ENCODE measurements around the gene TGFA. TPM values are rescaled to one million over a fixed set of nuclear protein-coding genes. Genes with fewer than 3 reads are reported as not detected.

Gene TGFA
- total RNA-seq, 1 donor from 2014 or later, result 1.4 TPM

GRCh38 chr2:70560442-70560841, 6.8 kb upstream of the TGFA start:
- H3K27ac Mint-ChIP-seq (ENCODE audit: unreplicated experiment), result no peak overlapping the region
- no peak for TF ChIP-seq EZH2 (IDR thresholded peaks at IDR 0.05; ENCODE audit: insufficient read depth, low read length)
- TF ChIP-seq, protein P1, sequence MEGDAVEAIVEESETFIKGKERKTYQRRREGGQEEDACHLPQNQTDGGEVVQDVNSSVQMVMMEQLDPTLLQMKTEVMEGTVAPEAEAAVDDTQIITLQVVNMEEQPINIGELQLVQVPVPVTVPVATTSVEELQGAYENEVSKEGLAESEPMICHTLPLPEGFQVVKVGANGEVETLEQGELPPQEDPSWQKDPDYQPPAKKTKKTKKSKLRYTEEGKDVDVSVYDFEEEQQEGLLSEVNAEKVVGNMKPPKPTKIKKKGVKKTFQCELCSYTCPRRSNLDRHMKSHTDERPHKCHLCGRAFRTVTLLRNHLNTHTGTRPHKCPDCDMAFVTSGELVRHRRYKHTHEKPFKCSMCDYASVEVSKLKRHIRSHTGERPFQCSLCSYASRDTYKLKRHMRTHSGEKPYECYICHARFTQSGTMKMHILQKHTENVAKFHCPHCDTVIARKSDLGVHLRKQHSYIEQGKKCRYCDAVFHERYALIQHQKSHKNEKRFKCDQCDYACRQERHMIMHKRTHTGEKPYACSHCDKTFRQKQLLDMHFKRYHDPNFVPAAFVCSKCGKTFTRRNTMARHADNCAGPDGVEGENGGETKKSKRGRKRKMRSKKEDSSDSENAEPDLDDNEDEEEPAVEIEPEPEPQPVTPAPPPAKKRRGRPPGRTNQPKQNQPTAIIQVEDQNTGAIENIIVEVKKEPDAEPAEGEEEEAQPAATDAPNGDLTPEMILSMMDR (IDR thresholded peaks at IDR 0.05; ENCODE audit: insufficient read depth, low read depth, low read length), result no peak
- H3K4me2 ChIP-seq (ENCODE audit: low read length), result no peak overlapping the region
- H3K9me3 ChIP-seq (ENCODE audit: insufficient read depth, low read depth, low read length), result no peaks in the 10 kb centered on the region
- no peaks in the 10 kb centered on the region for H3K4me1 ChIP-seq (ENCODE audit: insufficient read depth, low read length)
- DNase-seq (ENCODE audit: low read depth) (no peak), FAIRE-seq (no peak)
- H3K4me3 Mint-ChIP-seq (ENCODE audit: unreplicated experiment), result no peak overlapping the region
- H3K36me3 Mint-ChIP-seq (ENCODE audit: low read depth, unreplicated experiment), result no peaks in the 10 kb centered on the region
- H3K27me3 Mint-ChIP-seq (ENCODE audit: low read depth, unreplicated experiment), result peaks cover 5% of the 10 kb centered on the region
- H3K27ac ChIP-seq (ENCODE audit: low read depth, low read length), result no peak overlapping the region
- no peaks in the 10 kb centered on the region for H3K36me3 ChIP-seq (ENCODE audit: insufficient read depth, low read length)
- H3K27me3 ChIP-seq (ENCODE audit: insufficient read depth, low read length), result peaks cover 8% of the 10 kb centered on the region
- H3K79me2 ChIP-seq (ENCODE audit: insufficient read depth, low read length), result no peaks in the 10 kb centered on the region
- no peaks in the 10 kb centered on the region for H3K9me3 Mint-ChIP-seq (ENCODE audit: unreplicated experiment)
- H2AFZ ChIP-seq (ENCODE audit: low read depth, low read length), result no peak overlapping the region
- H3K4me3 ChIP-seq (ENCODE audit: insufficient read depth, low read depth, low read length), result no peak overlapping the region
- no peak overlapping the region for H3K9ac ChIP-seq (ENCODE audit: low read length)
- no peaks in the 10 kb centered on the region for H4K20me1 ChIP-seq (ENCODE audit: insufficient read depth, low read length)
- H3K4me1 Mint-ChIP-seq (ENCODE audit: low read depth, unreplicated experiment), result peaks cover 12% of the 10 kb centered on the region

DNA sequence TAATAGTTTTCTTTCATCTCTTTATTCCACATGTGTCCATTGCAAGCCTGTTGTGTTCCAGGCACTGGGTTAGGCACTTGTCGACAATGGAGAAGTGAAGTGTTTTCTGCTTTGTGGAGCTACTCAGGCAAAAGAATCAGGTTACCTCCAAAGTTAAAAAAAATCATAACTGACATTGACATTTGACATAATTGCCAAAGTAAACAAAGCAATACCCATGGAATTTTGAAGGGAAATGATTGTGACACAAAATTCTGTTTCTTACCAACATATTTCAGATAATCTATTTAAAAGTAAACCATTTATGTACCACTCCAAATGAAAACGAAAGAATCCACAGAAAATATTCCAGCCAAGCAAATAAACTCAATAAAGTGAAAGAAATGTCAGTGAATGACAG, 6.4 kb upstream of the TGFA start:
- H2AFZ ChIP-seq (ENCODE audit: low read depth, low read length), result no peak overlapping the region
- no peak overlapping the region for H3K27ac Mint-ChIP-seq (ENCODE audit: unreplicated experiment)
- H3K4me1 Mint-ChIP-seq (ENCODE audit: low read depth, unreplicated experiment), result peaks cover 12% of the 10 kb centered on the region
- no peaks in the 10 kb centered on the region for H3K36me3 Mint-ChIP-seq (ENCODE audit: low read depth, unreplicated experiment)
- no peaks in the 10 kb centered on the region for H4K20me1 ChIP-seq (ENCODE audit: insufficient read depth, low read length)
- no peak overlapping the region for H3K4me3 Mint-ChIP-seq (ENCODE audit: unreplicated experiment)
- no peaks in the 10 kb centered on the region for H3K79me2 ChIP-seq (ENCODE audit: insufficient read depth, low read length)
- no peak overlapping the region for H3K9ac ChIP-seq (ENCODE audit: low read length)
- peaks cover 11% of the 10 kb centered on the region for H3K27me3 ChIP-seq (ENCODE audit: insufficient read depth, low read length)
- DNase-seq (ENCODE audit: low read depth) (no peak), FAIRE-seq (no peak)
- no peaks in the 10 kb centered on the region for H3K36me3 ChIP-seq (ENCODE audit: insufficient read depth, low read length)
- H3K9me3 Mint-ChIP-seq (ENCODE audit: unreplicated experiment), result no peaks in the 10 kb centered on the region
- no peak overlapping the region for H3K4me2 ChIP-seq (ENCODE audit: low read length)
- peaks cover 5% of the 10 kb centered on the region for H3K27me3 Mint-ChIP-seq (ENCODE audit: low read depth, unreplicated experiment)
- no peaks in the 10 kb centered on the region for H3K4me1 ChIP-seq (ENCODE audit: insufficient read depth, low read length)
- TF ChIP-seq, protein P1 (IDR thresholded peaks at IDR 0.05; ENCODE audit: insufficient read depth, low read depth, low read length), result no peak
- no peak for TF ChIP-seq EZH2 (IDR thresholded peaks at IDR 0.05; ENCODE audit: insufficient read depth, low read length)
- H3K4me3 ChIP-seq (ENCODE audit: insufficient read depth, low read depth, low read length), result no peak overlapping the region
- no peaks in the 10 kb centered on the region for H3K9me3 ChIP-seq (ENCODE audit: insufficient read depth, low read depth, low read length)
- no peak overlapping the region for H3K27ac ChIP-seq (ENCODE audit: low read depth, low read length)

- Histone ChIP-seq H3K27me3 (ENCODE audit: insufficient read depth, low read length) (peaks cover 17% of the 10 kb centered on the region), H3K36me3 (ENCODE audit: insufficient read depth, low read length) (no peaks in the 10 kb centered on the region), H2AFZ (ENCODE audit: low read depth, low read length) (no peak overlapping the region), H3K79me2 (ENCODE audit: insufficient read depth, low read length) (no peaks in the 10 kb centered on the region), H3K9ac (ENCODE audit: low read length) (no peak overlapping the region), H3K4me3 (ENCODE audit: insufficient read depth, low read depth, low read length) (no peak overlapping the region), H3K9me3 (ENCODE audit: insufficient read depth, low read depth, low read length) (no peaks in the 10 kb centered on the region), H3K27ac (ENCODE audit: low read depth, low read length) (no peak overlapping the region), H3K4me1 (ENCODE audit: insufficient read depth, low read length) (peaks cover 2% of the 10 kb centered on the region), H3K4me2 (ENCODE audit: low read length) (no peak overlapping the region), H4K20me1 (ENCODE audit: insufficient read depth, low read length) (no peaks in the 10 kb centered on the region)
- peaks cover 14% of the 10 kb centered on the region for H3K27me3 Mint-ChIP-seq (ENCODE audit: low read depth, unreplicated experiment)
- H3K36me3 Mint-ChIP-seq (ENCODE audit: low read depth, unreplicated experiment), result no peaks in the 10 kb centered on the region
- no peak for FAIRE-seq
- peak overlapping the region; percentile 3 for H3K4me3 Mint-ChIP-seq (ENCODE audit: unreplicated experiment)
- H3K27ac Mint-ChIP-seq (ENCODE audit: unreplicated experiment), result no peak overlapping the region
- TF ChIP-seq, protein P1 (IDR thresholded peaks at IDR 0.05; ENCODE audit: insufficient read depth, low read depth, low read length), result no peak
- TF ChIP-seq EZH2 (IDR thresholded peaks at IDR 0.05; ENCODE audit: insufficient read depth, low read length), result no peak
- DNase-seq (ENCODE audit: low read depth), result no peak
- H3K9me3 Mint-ChIP-seq (ENCODE audit: unreplicated experiment), result no peaks in the 10 kb centered on the region
- H3K4me1 Mint-ChIP-seq (ENCODE audit: low read depth, unreplicated experiment), result peaks cover 12% of the 10 kb centered on the region
These were observed 4.7 kb upstream of the TGFA start for GRCh38 chr2:70558195-70558808.

All from astrocyte (in vitro differentiated cells and primary cell).